Neural progenitor cell (in vitro differentiated cells): Measurements from ENCODE around the gene ACACA.

Experiments
- CTCF ChIP-seq: fragments of 200-600 bp; sonication (generic); IDR thresholded peaks from 2 replicates; pipeline ENCODE4 v1.5.1; 2017; ENCODE audit warnings: antibody characterized with exemption, mild to moderate bottlenecking
- EZH2 ChIP-seq: fragments of 200-600 bp; sonication (generic); IDR thresholded peaks from 2 replicates; pipeline ENCODE4 v1.6.1; 2017; ENCODE audit warnings: antibody characterized with exemption, mild to moderate bottlenecking, moderate library complexity

DNA sequence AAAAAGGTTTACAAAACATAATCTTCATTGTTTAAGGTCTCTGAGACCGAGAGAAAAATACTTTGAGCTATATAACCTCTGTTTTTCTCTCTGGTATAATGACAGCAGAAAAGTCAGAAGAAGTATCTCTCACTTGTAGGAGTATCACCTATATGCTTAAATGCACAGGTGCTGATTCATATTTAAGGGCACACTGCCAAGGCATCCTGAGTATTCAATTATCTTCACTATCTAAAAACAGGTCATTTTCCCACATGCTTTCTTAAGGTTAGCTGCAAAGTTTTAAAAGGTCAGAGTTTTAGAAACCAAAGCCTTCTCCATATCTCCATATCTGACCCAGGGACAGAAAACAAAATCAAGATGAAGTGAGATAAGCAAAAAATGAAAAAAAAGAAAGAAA is 130.2 kb downstream of the ACACA start:
- TF ChIP-seq CTCF (no peak), EZH2 (no peak)
